Left hindlimb (tissue), 1 donor: ENCODE measurements around the gene SMIM20.
"Not testable (repeated sequence)": the region's sequence is repeated elsewhere in the genome, so short reads cannot be mapped to it uniquely, and the experiment has no call there.

Source experiments
- DNase-seq: peaks from one replicate; pipeline ENCODE4 v3.0.0-alpha.2; 2018

The SMIM20 gene

GRCh38 chr4:25913851-25914669 is at the start of gene SMIM20:
Gene SMIM20, plus strand, starts transcription at chr4:25914220. Its CDS starts 94 bp downstream, at chr4:25914314.
- peak; percentile 97 for DNase-seq

DNA sequence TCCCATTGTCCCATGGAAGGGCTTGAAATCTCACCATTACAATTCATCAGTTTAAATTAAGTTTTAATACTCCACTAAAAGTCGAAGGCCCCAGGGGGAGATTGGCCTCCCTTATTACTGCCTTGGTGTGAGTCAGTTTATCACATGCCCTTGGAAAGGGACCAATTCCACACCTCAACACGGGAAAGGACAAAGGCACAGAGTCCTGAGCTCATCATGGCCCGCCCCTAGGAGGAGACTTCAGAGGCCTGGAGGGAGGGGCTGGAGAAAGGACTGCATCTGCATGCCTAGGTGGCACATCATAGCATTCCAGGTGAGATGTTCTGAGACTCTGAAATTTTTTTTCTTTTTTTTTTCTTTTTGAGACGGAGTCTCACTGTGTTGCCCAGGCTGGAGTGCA is 48.4 kb upstream of the SMIM20 start:
- no peak for DNase-seq

DNA sequence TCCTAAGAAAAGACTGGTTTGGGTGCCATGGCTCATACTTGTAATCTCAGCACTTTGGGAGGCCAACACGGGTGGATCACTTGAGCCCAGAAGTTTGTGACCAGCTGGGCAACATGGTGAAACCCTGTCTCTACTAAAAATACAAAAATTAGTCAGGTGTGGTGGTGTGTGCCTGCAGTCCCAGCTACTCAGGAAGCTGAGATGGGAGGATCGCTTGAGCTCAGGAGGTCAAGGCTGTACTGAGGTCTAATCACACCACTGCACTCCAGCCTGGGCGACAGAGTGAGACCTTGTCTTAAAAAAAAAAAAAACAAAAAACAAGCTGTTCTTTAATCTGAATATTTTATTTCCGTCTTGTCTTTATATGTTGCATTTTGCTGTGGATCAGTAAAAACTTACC is 47.6 kb upstream of the SMIM20 start:
- not testable (repeated sequence) for DNase-seq

DNA sequence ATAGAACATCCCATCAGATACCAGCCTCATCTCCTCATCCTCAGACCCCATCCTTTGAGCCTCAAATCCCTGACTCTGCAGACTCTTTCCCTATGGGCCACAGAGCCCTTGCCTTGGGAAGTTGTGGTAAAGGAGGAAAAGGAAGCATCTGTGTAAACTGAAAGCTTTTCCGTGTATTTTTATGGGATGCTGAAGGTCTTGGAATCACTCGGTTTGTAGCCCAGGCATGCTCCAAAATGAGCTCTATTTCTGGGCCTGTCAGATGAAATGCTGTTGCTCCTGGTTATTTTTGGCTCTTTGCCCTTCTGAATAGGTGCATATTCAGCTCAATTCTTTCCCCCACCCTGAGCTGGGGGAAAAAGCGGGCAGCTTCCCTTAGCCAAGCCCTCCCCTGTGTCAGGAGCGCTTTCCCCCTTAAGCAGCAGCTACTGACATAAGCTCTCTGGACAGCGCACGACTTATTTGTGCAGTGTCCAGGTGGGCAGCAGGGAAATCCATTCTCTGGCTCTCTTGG is 46.2 kb upstream of the SMIM20 start:
- DNase-seq, result no peak

DNA sequence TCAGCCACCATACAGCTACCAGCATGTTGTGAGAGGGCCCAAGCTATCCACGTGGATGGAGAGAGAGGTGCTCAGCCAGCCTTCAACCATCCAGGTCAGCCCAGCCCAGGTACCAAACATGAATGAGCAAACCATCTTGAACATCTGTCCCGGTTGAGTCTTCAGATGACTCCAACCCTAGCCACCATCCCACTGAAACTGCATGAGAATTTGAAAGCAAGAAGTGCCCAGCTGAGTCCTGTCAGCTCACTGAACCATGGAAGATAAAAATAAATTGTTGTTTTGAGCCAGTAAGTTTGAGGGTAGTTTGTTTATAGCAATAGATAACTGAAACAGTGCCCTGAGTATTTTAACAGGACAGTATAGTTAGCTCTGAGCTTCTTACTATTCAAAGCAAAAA is 43.9 kb upstream of the SMIM20 start:
- DNase-seq, result no peak

DNA sequence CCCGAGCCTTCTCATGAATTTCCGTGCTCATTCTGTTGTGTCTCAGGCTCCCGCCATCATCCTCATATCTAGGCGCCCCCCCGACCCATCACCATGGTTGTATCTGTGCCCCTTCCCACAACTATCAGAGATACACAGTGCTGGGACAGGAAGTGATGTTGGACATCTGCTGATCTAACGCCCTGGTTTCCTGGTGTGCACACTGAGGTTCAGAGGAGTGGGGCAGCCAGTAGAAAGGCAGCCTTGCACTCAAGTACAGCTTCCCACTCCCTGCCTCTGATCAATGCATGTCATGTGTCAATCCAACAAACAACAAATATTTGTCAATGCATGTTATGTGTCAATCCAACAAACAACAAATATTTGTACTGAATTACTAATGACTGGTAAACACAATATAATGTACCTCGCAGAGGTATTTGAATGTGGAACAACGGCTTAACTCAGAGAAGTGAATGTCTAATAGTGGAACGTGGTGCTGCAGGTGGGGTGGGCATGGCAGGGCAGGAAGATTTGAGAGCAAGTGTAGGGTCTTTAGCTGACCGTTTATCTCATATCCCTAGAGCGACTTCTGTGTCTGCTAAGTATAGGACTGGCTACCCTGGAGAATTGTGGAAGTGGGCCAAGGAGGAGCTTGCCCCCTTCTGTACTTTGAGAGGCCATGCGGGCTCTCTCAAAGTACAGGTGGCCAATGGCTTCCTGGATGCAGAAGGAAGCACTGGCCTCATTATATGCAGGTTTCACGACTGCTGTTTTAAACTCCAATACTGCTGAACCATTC is 41.0 kb upstream of the SMIM20 start:
- no peak for DNase-seq

GRCh38 chr4:25873632-25874129 is 40.3 kb upstream of the SMIM20 start:
- DNase-seq, result no peak

- DNase-seq, result no peak
These were observed 39.4 kb upstream of the SMIM20 start for GRCh38 chr4:25874655-25875054.

DNA sequence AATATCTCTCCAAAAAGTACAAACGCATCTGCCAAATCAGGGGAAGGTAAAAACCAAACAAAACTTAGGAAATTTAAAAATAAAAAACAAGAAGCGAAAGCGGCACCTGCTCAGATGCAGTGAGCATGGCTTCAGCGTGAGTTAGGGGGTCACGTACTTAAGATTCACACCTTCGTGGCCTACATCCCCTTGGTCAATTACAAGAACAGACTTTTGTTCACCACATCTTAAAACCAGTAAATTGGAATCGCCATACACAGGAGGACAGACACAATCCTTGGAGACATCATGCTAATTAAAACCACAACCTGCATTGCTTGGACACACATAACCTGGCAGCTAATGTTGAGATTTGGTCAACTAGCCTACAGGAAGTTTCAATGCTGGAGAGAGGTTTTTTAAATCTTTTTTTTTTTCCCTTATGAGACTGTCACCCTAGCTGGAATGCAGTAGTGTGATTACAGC is 38.7 kb upstream of the SMIM20 start:
- DNase-seq, result no peak

- no peak for DNase-seq
These were observed 35.3 kb upstream of the SMIM20 start for GRCh38 chr4:25878676-25879075.

DNA sequence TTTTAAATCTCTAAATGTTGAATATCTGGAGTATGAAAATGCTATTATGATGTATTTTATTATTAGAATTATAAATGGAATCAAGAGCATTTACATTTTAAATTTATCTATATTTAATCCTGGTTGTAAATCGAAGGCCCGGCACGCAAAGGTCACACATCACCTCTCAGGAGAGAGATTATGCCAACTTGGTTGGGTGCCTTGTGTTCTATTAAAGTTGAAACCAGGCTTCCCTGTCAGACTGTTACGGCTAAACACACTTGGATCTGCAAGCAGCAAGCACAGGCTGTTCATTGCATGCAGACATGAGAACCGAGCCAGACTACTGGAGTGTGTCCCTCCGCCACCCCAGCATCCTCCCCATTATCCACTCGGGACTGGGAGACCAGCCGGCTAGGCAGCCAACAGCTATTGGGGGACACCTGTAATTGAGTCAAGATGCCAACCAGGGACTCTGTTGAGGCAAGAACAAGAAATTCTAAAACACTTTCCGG is 34.9 kb upstream of the SMIM20 start:
- DNase-seq, result no peak

- DNase-seq, result no peak
These were observed 34.4 kb upstream of the SMIM20 start for GRCh38 chr4:25879587-25879986.

- no peak for DNase-seq
These were observed 33.9 kb upstream of the SMIM20 start for GRCh38 chr4:25879991-25880651.

DNA sequence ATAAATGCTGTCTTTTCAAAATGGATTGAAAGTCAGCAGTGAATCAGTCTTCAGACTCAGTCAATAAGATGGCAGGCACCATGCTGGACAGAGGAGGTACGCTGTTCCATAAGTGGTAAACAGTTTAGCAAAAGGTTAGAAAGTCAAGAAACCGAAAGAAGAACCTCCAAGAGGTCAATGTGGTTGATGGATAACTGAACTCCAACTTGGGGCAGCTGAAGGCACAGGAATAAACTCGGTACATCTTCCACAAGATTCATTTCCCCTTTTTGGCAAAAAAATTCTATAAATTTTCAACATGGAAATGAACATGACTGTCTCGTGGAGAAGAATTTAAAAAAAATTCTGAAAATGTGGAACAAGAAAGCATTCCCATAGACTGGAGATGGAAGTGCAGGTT is 32.8 kb upstream of the SMIM20 start:
- DNase-seq, result no peak

- DNase-seq, result no peak
These were observed 31.8 kb upstream of the SMIM20 start for GRCh38 chr4:25882226-25882625.

GRCh38 chr4:25883565-25883964 is 30.5 kb upstream of the SMIM20 start:
- DNase-seq, result no peak

DNA sequence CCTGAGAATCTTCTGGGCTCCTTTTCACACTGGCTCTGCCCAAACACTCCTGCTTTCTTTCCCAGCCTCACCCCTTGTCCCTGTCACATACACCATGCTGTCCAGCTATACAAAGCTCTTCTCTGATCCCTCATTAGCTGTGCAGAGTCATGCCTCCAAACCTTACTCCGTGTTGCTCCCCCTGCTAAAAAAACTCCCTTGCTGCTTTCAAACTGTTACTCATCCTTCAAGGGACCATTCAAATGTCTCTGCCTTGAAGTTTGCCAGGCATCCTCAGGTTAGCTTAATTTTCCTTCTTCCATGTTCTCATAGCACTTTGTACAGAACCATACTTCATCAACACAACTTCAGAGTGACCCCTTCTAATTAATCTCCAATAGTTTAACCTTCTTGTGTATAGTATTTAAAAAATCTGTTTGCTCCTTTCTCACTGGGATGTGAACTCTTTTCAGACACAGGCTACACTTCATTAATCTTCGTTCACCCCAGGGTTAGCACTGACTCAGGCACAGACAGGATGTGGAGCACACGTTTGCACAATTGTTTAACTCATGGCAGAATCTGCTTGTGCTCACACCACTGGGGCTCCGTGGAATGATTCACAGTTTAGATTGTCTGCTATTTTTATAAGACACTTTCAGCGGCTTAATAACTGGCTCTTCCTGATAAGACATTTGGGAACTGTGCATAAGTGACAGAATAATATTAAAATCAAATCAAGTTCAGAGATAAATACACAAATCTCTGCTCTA is 29.8 kb upstream of the SMIM20 start:
- no peak for DNase-seq

DNA sequence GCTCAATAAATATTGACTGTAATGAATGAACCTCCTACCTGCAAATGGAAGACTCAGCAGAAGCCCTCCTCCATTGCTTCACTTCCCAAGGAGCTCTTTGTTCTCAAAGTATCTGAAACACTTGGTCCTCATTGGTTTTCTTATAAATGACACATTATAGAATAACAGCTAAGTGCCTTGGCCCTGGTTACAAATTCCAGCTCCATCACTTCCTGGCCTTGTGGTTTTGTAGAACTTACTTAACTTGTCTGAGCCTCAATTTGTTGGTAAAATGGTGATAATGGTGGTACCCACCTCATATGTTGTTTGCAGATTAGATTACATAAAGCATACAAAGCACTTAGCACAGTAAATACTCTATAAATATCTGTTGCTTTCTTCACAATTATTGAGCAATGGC is 25.2 kb upstream of the SMIM20 start:
- no peak for DNase-seq

DNA sequence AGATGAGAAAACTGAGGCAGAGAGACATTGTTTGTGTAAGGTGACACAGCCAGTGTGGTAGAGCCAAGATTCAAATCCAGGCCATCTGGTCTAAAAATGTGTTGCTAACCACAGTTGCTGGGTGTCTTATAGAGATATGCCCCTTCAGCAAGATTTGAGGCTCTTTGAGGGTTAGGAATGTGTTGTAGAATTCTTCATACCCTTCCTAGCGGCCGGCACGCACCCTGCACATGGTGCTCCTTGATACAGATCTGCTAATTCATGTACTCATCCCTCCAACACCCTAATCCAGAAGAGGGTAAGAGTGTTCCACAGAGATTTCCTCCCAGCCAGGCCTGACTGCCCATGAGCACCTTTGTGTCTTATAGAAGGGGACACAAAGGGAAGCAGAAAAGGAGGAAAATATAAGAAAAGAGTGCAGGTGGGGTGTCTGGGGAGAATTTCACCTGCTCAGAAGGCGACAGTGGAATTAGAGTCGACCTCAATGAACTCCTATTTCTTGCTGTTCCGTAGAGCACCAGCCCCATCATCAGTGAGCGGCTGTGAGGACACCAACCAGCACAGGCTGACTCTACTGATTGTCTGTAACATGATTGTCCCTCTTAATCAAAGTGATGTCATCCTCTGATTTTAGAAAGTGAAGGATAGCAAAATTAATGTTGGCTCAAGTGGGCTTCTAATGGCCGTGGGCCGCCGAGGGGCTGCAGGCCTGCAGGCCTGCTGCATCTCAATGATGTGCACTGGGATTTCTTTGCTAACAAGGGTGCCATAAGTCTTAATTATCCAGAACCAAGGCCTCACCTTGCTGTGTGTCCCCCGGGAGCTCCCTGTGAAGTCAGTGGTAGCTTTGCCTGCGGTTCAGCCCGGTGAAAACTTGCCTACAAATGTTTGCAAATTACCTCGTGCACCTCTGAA is 24.2 kb upstream of the SMIM20 start:
- DNase-seq, result no peak

DNA sequence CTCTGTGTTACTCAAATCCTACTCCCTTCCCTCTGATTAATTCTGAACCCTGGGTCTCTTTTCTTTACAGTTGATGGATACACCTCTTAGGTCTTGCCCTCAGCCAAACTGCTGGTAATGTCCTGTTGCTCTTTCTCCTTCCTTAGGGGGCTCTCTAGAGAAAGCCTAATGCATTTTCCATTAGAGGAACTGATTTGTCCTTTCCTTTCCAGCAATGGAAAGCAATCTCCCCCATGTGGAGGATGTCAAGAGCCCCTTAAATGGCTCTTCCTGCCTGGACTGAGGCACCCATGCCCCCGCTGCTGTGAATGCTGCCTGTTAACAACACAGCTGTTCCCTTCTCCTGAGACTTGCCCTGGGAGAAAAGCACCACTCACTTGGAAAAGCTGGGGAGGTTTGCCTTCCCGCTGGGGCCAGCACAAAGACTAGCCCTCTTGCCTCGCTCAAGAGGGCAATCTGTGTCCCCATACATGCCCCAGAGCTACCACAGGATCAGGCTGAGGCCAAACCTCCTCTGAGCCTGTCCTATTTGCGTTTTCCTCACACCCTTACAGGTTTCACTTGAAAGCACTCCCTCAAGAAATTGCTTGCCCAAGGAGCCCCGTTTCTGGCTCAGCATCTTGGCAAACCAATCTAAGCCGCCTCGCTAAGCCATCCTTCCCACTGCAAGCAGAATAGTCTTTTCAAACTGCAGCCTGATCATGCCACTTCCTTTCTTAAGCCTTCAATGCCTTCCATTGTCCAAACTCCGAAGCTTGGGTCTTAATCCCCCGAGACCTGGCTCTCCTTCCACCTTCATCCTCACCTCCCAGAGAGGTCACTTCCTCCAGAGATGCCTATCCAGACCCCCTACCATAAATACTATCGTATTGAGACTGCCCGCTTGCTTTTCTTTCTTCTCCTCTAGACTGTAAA is 23.2 kb upstream of the SMIM20 start:
- no peak for DNase-seq
